HepG2 (cell line): ENCODE data around the gene MDH1. TPM values are rescaled to one million over a fixed set of nuclear protein-coding genes. Genes with fewer than 3 reads are reported as not detected.

Experiments
- BCL3 ChIP-seq: sonication (generic); formaldehyde crosslinking; IDR thresholded peaks from 2 replicates; pipeline ENCODE4 v1.5.1; 2020; ENCODE audit warnings: mild to moderate bottlenecking, missing genetic modification reagents, moderate library complexity
- DMTF1 ChIP-seq: sonication (generic); formaldehyde crosslinking; IDR thresholded peaks from 2 replicates; pipeline ENCODE4 v1.4.0; 2020; ENCODE audit warnings: mild to moderate bottlenecking, missing genetic modification reagents
- DNMT1 ChIP-seq: sonication (generic); formaldehyde crosslinking; IDR thresholded peaks from 2 replicates; pipeline ENCODE4 v1.5.1; 2020; ENCODE audit warnings: mild to moderate bottlenecking, missing genetic modification reagents
- ERF ChIP-seq: IDR thresholded peaks from 2 replicates; pipeline ENCODE4 v1.6.1; 2018; ENCODE audit warnings: missing biosample characterization, missing genetic modification reagents
- KDM5A ChIP-seq: fragments of 200-600 bp; sonication (generic); IDR thresholded peaks from 2 replicates; pipeline ENCODE4 v1.7.0; 2018; ENCODE audit warnings: antibody characterized with exemption, mild to moderate bottlenecking, low read length, borderline replicate concordance
- KDM5B ChIP-seq: sonication (generic); formaldehyde crosslinking; IDR thresholded peaks from 2 replicates; pipeline ENCODE4 v1.4.0; 2020; ENCODE audit warnings: missing genetic modification reagents, mild to moderate bottlenecking, borderline replicate concordance
- KLF9 ChIP-seq: IDR thresholded peaks from 2 replicates; pipeline ENCODE4 v1.6.1; 2016; ENCODE audit warnings: low read depth
- REL ChIP-seq: sonication (generic); formaldehyde crosslinking; conservative IDR thresholded peaks from 2 replicates; pipeline ENCODE4 v1.8.0; 2022; ENCODE audit warnings: mild to moderate bottlenecking, missing genetic modification reagents, moderate library complexity
- RELA ChIP-seq: sonication (generic); formaldehyde crosslinking; IDR thresholded peaks from 2 replicates; pipeline ENCODE4 v1.4.0; 2020; ENCODE audit warnings: missing genetic modification reagents
- ZBTB7A ChIP-seq: sonication (generic); formaldehyde crosslinking; IDR thresholded peaks from 2 replicates; pipeline ENCODE4 v1.8.0; 2022; ENCODE audit warnings: mild to moderate bottlenecking, missing genetic modification reagents
- ZFP90 ChIP-seq: sonication (generic); formaldehyde crosslinking; IDR thresholded peaks from 2 replicates; pipeline ENCODE4 v1.8.0; 2022; ENCODE audit warnings: missing genetic modification reagents, mild to moderate bottlenecking, inconsistent platforms, borderline replicate concordance
- ZFP91 ChIP-seq: sonication (generic); formaldehyde crosslinking; IDR thresholded peaks from 2 replicates; pipeline ENCODE4 v1.9.0; 2022; ENCODE audit warnings: missing genetic modification reagents, mild to moderate bottlenecking, borderline replicate concordance
- ZNF136 ChIP-seq: sonication (generic); formaldehyde crosslinking; IDR thresholded peaks from 2 replicates; pipeline ENCODE4 v1.8.1; 2022; ENCODE audit warnings: low read depth, mild to moderate bottlenecking, moderate library complexity, missing genetic modification reagents
- ZNF235 ChIP-seq: sonication (generic); formaldehyde crosslinking; IDR thresholded peaks from 2 replicates; pipeline ENCODE4 v1.8.1; 2023; ENCODE audit warnings: mild to moderate bottlenecking, missing genetic modification reagents, borderline replicate concordance
- ZNF441 ChIP-seq: sonication (generic); formaldehyde crosslinking; IDR thresholded peaks from 2 replicates; pipeline ENCODE4 v1.7.0; 2021; ENCODE audit warnings: missing genetic modification reagents, borderline replicate concordance
- ZNF576 ChIP-seq: sonication (generic); formaldehyde crosslinking; IDR thresholded peaks from 2 replicates; pipeline ENCODE4 v1.4.0; 2020; ENCODE audit warnings: mild to moderate bottlenecking, missing genetic modification reagents
- ZNF615 ChIP-seq: sonication (generic); formaldehyde crosslinking; IDR thresholded peaks from 2 replicates; pipeline ENCODE4 v1.5.0; 2020; ENCODE audit warnings: mild to moderate bottlenecking, missing genetic modification reagents, borderline replicate concordance
- ZNF800 ChIP-seq: sonication (generic); formaldehyde crosslinking; IDR thresholded peaks from 2 replicates; pipeline ENCODE4 v1.4.0; 2020; ENCODE audit warnings: missing genetic modification reagents
- polyA plus RNA-seq, 8 experiments: library from polyadenylated mRNA; depleted of rRNA in 3 of 8; stranded (reverse) in 7 of 8; unstranded in 1 of 8; fragments of >200 nt; fragmentation: Illumina TruSeq in 4 of 8; extraction: Trizol in 4 of 8; gene quantifications; 2 replicates each; pipeline versions ENCODE4 v1.2.1 to v1.2.3, GENCODE V29; 2011 to 2016; ENCODE audit warnings: low read depth in 4 of 8, missing spikeins in 1 of 8, mixed read lengths in 1 of 8; ENCODE audit not compliant: insufficient read depth in 1 of 8
- total RNA-seq, 5 experiments: library from RNA; depleted of rRNA; stranded (reverse); fragments of >200 nt; fragmentation: Illumina TruSeq; extraction: Trizol; gene quantifications; 2 replicates each; pipeline ENCODE4 v1.2.3, GENCODE V29; 2016; ENCODE audit warnings: low read depth in 1 of 5
- TF ChIP-seq, protein P1 (sequence below): sonication (generic); formaldehyde crosslinking; IDR thresholded peaks from 2 replicates; pipeline ENCODE4 v1.4.0; 2020; ENCODE audit warnings: missing genetic modification reagents

The MDH1 gene
- total and polyA plus RNA-seq, 2 of the 13 experiments (the other 11 are each of a cell fraction or from before 2014, with no cell fraction given) = 293 to 415 TPM

- 0 out of 2 replicates have a peak, but pooled peaks have one; percentile 5 for TF ChIP-seq ZFP91 (CRISPR knock-in tag)
- no peak for TF ChIP-seq ZBTB7A (CRISPR knock-in tag)
- TF ChIP-seq REL (CRISPR knock-in tag) = 0 out of 2 replicates have a peak, but pooled peaks have one; percentile 17
- TF ChIP-seq KDM5A = peak; percentile 27; the same call in 1 of the 2 replicates
- peak; percentile 74; the same call in 1 of the 2 replicates for TF ChIP-seq ZNF576 (CRISPR knock-in tag)
- no peak; the same call in 1 of the 2 replicates for TF ChIP-seq KDM5B
- TF ChIP-seq, protein P1, sequence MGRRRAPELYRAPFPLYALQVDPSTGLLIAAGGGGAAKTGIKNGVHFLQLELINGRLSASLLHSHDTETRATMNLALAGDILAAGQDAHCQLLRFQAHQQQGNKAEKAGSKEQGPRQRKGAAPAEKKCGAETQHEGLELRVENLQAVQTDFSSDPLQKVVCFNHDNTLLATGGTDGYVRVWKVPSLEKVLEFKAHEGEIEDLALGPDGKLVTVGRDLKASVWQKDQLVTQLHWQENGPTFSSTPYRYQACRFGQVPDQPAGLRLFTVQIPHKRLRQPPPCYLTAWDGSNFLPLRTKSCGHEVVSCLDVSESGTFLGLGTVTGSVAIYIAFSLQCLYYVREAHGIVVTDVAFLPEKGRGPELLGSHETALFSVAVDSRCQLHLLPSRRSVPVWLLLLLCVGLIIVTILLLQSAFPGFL (CRISPR knock-in tag) = no peak
- TF ChIP-seq BCL3 = no peak
- 0 out of 2 replicates have a peak, but pooled peaks have one; percentile 10 for TF ChIP-seq ZNF615 (CRISPR knock-in tag)
- TF ChIP-seq ERF (CRISPR knock-in tag) = peak; percentile 67; the same call in 1 of the 2 replicates
- TF ChIP-seq ZNF800 (CRISPR knock-in tag) = 0 out of 2 replicates have a peak, but pooled peaks have one; percentile 8
- TF ChIP-seq KLF9 (CRISPR knock-in tag) = no peak
- 0 out of 2 replicates have a peak, but pooled peaks have one; percentile 12 for TF ChIP-seq DNMT1 (CRISPR knock-in tag)
- TF ChIP-seq RELA = no peak
- TF ChIP-seq ZNF235 (CRISPR knock-in tag) = peak; percentile 15; the same call in 1 of the 2 replicates
- 0 out of 2 replicates have a peak, but pooled peaks have one; percentile 21 for TF ChIP-seq ZFP90 (CRISPR knock-in tag)
- 0 out of 2 replicates have a peak, but pooled peaks have one; percentile 16 for TF ChIP-seq ZNF136 (CRISPR knock-in tag)
- 0 out of 2 replicates have a peak, but pooled peaks have one; percentile 21 for TF ChIP-seq ZNF441 (CRISPR knock-in tag)
- TF ChIP-seq DMTF1 (CRISPR knock-in tag) = no peak
Observed at GRCh38 chr2:63589148-63589958, 590 bp downstream of the MDH1 start (continued).
